GM21737 (cell line): ENCODE measurements around the gene ATP1B3.
"Not testable (repeated sequence)": the region's sequence is repeated elsewhere in the genome, so short reads cannot be mapped to it uniquely, and the experiment has no call there.

Experiments
- ATAC-seq: cut with Tn5 transposase; IDR thresholded peaks from one replicate; pipeline ENCODE4 v1.9.1; 2021; ENCODE audit warnings: mild to moderate bottlenecking, moderate library complexity; ENCODE audit not compliant: unreplicated experiment

The ATP1B3 gene

GRCh38 chr3:141860086-141860669, 16.3 kb upstream of the ATP1B3 start:
- no peak for ATAC-seq

GRCh38 chr3:141860766-141861513, 15.5 kb upstream of the ATP1B3 start:
- ATAC-seq: no peak

GRCh38 chr3:141862279-141862816, 14.1 kb upstream of the ATP1B3 start:
- ATAC-seq: no peak

GRCh38 chr3:141863491-141863890, 13.0 kb upstream of the ATP1B3 start:
- ATAC-seq: no peak

- no peak for ATAC-seq
Observed at GRCh38 chr3:141864281-141864970, 12.0 kb upstream of the ATP1B3 start.

GRCh38 chr3:141865101-141865500, 11.3 kb upstream of the ATP1B3 start:
- ATAC-seq: no peak

GRCh38 chr3:141870091-141870687, 6.3 kb upstream of the ATP1B3 start:
- ATAC-seq: no peak

- peak; percentile 49 for ATAC-seq
Observed at GRCh38 chr3:141875374-141875892, 1.0 kb upstream of the ATP1B3 start.

- ATAC-seq: peak; percentile 35
Observed at GRCh38 chr3:141875893-141876380, 506 bp upstream of the ATP1B3 start.

- peak; percentile 17 for ATAC-seq
Observed at GRCh38 chr3:141876891-141877621, 613 bp downstream of the ATP1B3 start.

- no peak for ATAC-seq
Observed at GRCh38 chr3:141877911-141878310, 1.5 kb downstream of the ATP1B3 start.

GRCh38 chr3:141878326-141878725, 1.9 kb downstream of the ATP1B3 start:
- no peak for ATAC-seq

GRCh38 chr3:141878817-141879216, 2.4 kb downstream of the ATP1B3 start:
- ATAC-seq: no peak

GRCh38 chr3:141881702-141882101, 5.3 kb downstream of the ATP1B3 start:
- no peak for ATAC-seq

- ATAC-seq: no peak
Observed at GRCh38 chr3:141887051-141887450, 10.6 kb downstream of the ATP1B3 start.

- ATAC-seq: not testable (repeated sequence)
Observed at GRCh38 chr3:141888548-141888947, 12.1 kb downstream of the ATP1B3 start.

GRCh38 chr3:141894524-141895176, 18.2 kb downstream of the ATP1B3 start:
- ATAC-seq: no peak

GRCh38 chr3:141895731-141896130, 19.3 kb downstream of the ATP1B3 start:
- no peak for ATAC-seq

- no peak for ATAC-seq
Observed at GRCh38 chr3:141898908-141899307, 22.5 kb downstream of the ATP1B3 start.

- ATAC-seq: no peak
Observed at GRCh38 chr3:141900343-141900742, 23.9 kb downstream of the ATP1B3 start.
